GM23338 (cell line): ENCODE results near the gene ARL5A. TPM values are rescaled to one million over a fixed set of nuclear protein-coding genes. Genes with fewer than 3 reads are reported as not detected.

Source experiments
- ATAC-seq: fragments of 200-7000 bp; cut with Tn5 transposase; 3 replicates; pipeline ENCODE4 v1.9.1; 2020
- DNase-seq: peaks from one replicate; pipeline ENCODE4 v3.0.0-alpha.2; 2015; ENCODE audit warnings: low spot score
- H2AFZ ChIP-seq: fragments of 200-600 bp; sonication (generic); 2 replicates; pipeline ENCODE4 v1.8.0; 2016; ENCODE audit warnings: antibody characterized with exemption, mild to moderate bottlenecking, moderate library complexity
- H3F3A ChIP-seq: fragments of 200-600 bp; sonication (generic); replicated peaks from 2 replicates; pipeline ENCODE4 v1.8.0; 2017; ENCODE audit warnings: antibody characterized with exemption, mixed run types, low read depth
- H3K27ac ChIP-seq: fragments of 200-600 bp; sonication (generic); 2 replicates; pipeline ENCODE4 v1.6.1; 2016; ENCODE audit warnings: low read depth
- H3K27me3 ChIP-seq: fragments of 200-600 bp; sonication (generic); 2 replicates; pipeline ENCODE4 v1.8.0; 2016; ENCODE audit warnings: mild to moderate bottlenecking, mixed run types, moderate library complexity; ENCODE audit not compliant: insufficient read depth
- H3K36me3 ChIP-seq: fragments of 200-600 bp; sonication (generic); 2 replicates; pipeline ENCODE4 v1.8.0; 2016; ENCODE audit warnings: mild to moderate bottlenecking; ENCODE audit not compliant: insufficient read depth
- H3K4me1 ChIP-seq: fragments of 200-600 bp; sonication (generic); 2 replicates; pipeline ENCODE4 v1.8.0; 2016; ENCODE audit warnings: mild to moderate bottlenecking, moderate library complexity; ENCODE audit not compliant: insufficient read depth
- H3K4me2 ChIP-seq: fragments of 200-600 bp; sonication (generic); 2 replicates; pipeline ENCODE4 v1.7.1; 2017; ENCODE audit warnings: mixed run types
- H3K4me3 ChIP-seq: fragments of 200-600 bp; sonication (generic); 2 replicates; pipeline ENCODE4 v1.6.1; 2016; ENCODE audit warnings: mixed run types
- H3K79me2 ChIP-seq: fragments of 200-600 bp; sonication (generic); replicated peaks from 2 replicates; pipeline ENCODE4 v1.8.0; 2017; ENCODE audit warnings: mild to moderate bottlenecking; ENCODE audit not compliant: insufficient read depth
- H3K9me2 ChIP-seq: fragments of 200-600 bp; sonication (generic); 2 replicates; pipeline ENCODE4 v1.8.0; 2017; ENCODE audit not compliant: insufficient read depth
- H4K20me1 ChIP-seq: fragments of 200-600 bp; sonication (generic); replicated peaks from 2 replicates; pipeline ENCODE4 v1.8.0; 2017; ENCODE audit warnings: mild to moderate bottlenecking; ENCODE audit not compliant: insufficient read depth
- H3K27ac Mint-ChIP-seq: 2 replicates; pipeline ENCODE4 v1.8.0; 2020; ENCODE audit warnings: inconsistent platforms, mild to moderate bottlenecking, moderate library complexity, mixed read lengths
- H3K27me3 Mint-ChIP-seq: 3 replicates; pipeline ENCODE4 v1.8.0; 2022; ENCODE audit warnings: low read depth, mild to moderate bottlenecking, moderate library complexity, mixed read lengths, inconsistent platforms; ENCODE audit not compliant: insufficient read depth, poor library complexity
- H3K36me3 Mint-ChIP-seq: 3 replicates; pipeline ENCODE4 v1.8.0; 2021; ENCODE audit warnings: low read depth, mild to moderate bottlenecking, inconsistent platforms, moderate library complexity, mixed read lengths
- H3K4me1 Mint-ChIP-seq: 3 replicates; pipeline ENCODE4 v1.8.0; 2020; ENCODE audit warnings: mild to moderate bottlenecking, inconsistent platforms, mixed read lengths
- H3K4me3 Mint-ChIP-seq: 3 replicates; pipeline ENCODE4 v1.8.0; 2021; ENCODE audit warnings: moderate library complexity, mild to moderate bottlenecking, inconsistent platforms, mixed read lengths
- H3K9me3 Mint-ChIP-seq: 3 replicates; pipeline ENCODE4 v1.8.0; 2020; ENCODE audit warnings: moderate library complexity, mild to moderate bottlenecking, inconsistent platforms, mixed read lengths
- CREB1 ChIP-seq: fragments of 250-450 bp; sonication (Bioruptor Pico); IDR thresholded peaks from 2 replicates; pipeline ENCODE4 v1.5.0; 2020; ENCODE audit warnings: low read depth, mild to moderate bottlenecking, moderate library complexity
- EZH2 ChIP-seq: fragments of 200-600 bp; sonication (generic); IDR thresholded peaks from one replicate; pipeline ENCODE4 v1.8.0; 2017; ENCODE audit warnings: antibody characterized with exemption, mild to moderate bottlenecking, low read depth; ENCODE audit not compliant: unreplicated experiment
- EZH2phosphoT487 ChIP-seq: fragments of 200-600 bp; sonication (generic); IDR thresholded peaks from one replicate; pipeline ENCODE4 v1.8.1; 2018; ENCODE audit warnings: antibody characterized with exemption; ENCODE audit not compliant: unreplicated experiment
- JUNB ChIP-seq: IDR thresholded peaks from one replicate; pipeline ENCODE4 v1.6.1; 2016; ENCODE audit warnings: antibody characterized with exemption; ENCODE audit not compliant: unreplicated experiment
- NANOG ChIP-seq: IDR thresholded peaks from 2 replicates; pipeline ENCODE4 v1.6.1; 2016; ENCODE audit warnings: antibody characterized with exemption, borderline replicate concordance
- POLR2AphosphoS5 ChIP-seq: IDR thresholded peaks from 2 replicates; pipeline ENCODE4 v1.6.1; 2016; ENCODE audit warnings: antibody characterized with exemption, low read depth
- REST ChIP-seq: IDR thresholded peaks from one replicate; pipeline ENCODE4 v1.6.1; 2018; ENCODE audit warnings: antibody characterized with exemption; ENCODE audit not compliant: unreplicated experiment
- STAT1 ChIP-seq: IDR thresholded peaks from one replicate; pipeline ENCODE4 v1.6.1; 2016; ENCODE audit warnings: antibody characterized with exemption; ENCODE audit not compliant: unreplicated experiment
- ZNF114 ChIP-seq: fragments of 250-450 bp; sonication (Bioruptor Pico); IDR thresholded peaks from 2 replicates; pipeline ENCODE4 v1.5.0; 2020; ENCODE audit warnings: mild to moderate bottlenecking, moderate library complexity
- ZNF331 ChIP-seq: fragments of 250-450 bp; sonication (Bioruptor Pico); IDR thresholded peaks from 2 replicates; pipeline ENCODE4 v1.5.0; 2020; ENCODE audit warnings: low read depth, mild to moderate bottlenecking, moderate library complexity
- polyA plus RNA-seq: library from polyadenylated mRNA; unstranded; fragments of >200 nt; fragmentation: Nextera tagmentation; extraction: Ambion mirVana; gene quantifications from 2 replicates; pipeline ENCODE4 v1.2.1, GENCODE V29; 2016
- total RNA-seq: library from RNA; depleted of rRNA; stranded (reverse); fragments of >200 nt; shearing (Covaris generic); gene quantifications from 2 replicates; pipeline ENCODE4 v1.2.3, GENCODE V29; 2014
- TF ChIP-seq, protein P1 (sequence below): IDR thresholded peaks from 2 replicates; pipeline ENCODE4 v1.6.1; 2016; ENCODE audit warnings: antibody characterized with exemption
- TF ChIP-seq, protein P2 (sequence below): fragments of 250-450 bp; sonication (Bioruptor Pico); IDR thresholded peaks from 2 replicates; pipeline ENCODE4 v1.5.0; 2020; ENCODE audit warnings: mild to moderate bottlenecking, moderate library complexity
- TF ChIP-seq, protein P3 (sequence below), 2 experiments: fragments of 200-600 bp in 1 of 2; sonication (generic) in 1 of 2; conservative IDR thresholded peaks; 2 replicates each; pipeline versions ENCODE4 v1.5.1 to v1.6.1; 2016 to 2017; ENCODE audit warnings: antibody characterized with exemption in 2 of 2, low read depth in 2 of 2, mild to moderate bottlenecking in 2 of 2, moderate library complexity in 1 of 2

The ARL5A gene
- total and polyA plus RNA-seq, 2 experiments from 2014 or later, result 26.8 to 104 TPM

DNA sequence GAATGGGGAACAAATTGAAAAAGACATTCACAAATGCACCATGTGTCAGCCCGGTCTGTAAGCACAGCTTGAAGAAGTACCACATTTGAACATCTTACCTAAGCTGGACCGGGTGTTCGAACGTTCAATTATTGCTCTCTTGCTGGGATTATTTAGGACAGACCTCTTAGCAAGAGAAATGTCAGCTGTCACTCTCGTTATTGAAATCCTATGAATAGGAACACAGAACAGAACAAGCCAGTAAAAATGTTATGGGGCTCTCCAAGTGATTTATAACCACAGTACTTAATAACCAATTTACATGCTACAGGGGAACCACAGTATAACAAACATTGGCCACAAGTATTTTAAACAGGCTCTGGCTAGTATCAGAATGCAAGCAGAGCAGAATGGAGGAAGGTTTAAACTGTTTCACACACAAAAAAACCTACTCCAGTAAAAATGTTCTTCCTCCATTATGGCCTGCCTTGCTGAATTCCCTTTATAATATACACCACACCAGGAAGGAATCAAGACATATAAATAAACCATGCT lies 32.5 kb upstream of the ARL5A start:
- H4K20me1 ChIP-seq, result no peaks in the 10 kb centered on the region
- H3F3A ChIP-seq, result no peaks in the 10 kb centered on the region
- Mint-ChIP-seq H3K4me1 (no peaks in the 10 kb centered on the region; the same call in 2 of the 3 replicates), H3K9me3 (no peaks in the 10 kb centered on the region), H3K36me3 (no peaks in the 10 kb centered on the region), H3K4me3 (no peak overlapping the region), H3K27ac (no peak overlapping the region), H3K27me3 (no peaks in the 10 kb centered on the region)
- no peak overlapping the region for H3K27ac ChIP-seq
- no peak overlapping the region for H2AFZ ChIP-seq
- H3K4me1 ChIP-seq, result no peaks in the 10 kb centered on the region
- H3K27me3 ChIP-seq, result no peaks in the 10 kb centered on the region
- no peaks in the 10 kb centered on the region for H3K9me2 ChIP-seq
- DNase-seq, result no peak
- no peak for ATAC-seq
- no peak overlapping the region for H3K4me2 ChIP-seq
- H3K36me3 ChIP-seq, result no peaks in the 10 kb centered on the region
- H3K79me2 ChIP-seq, result no peaks in the 10 kb centered on the region
- H3K4me3 ChIP-seq, result no peak overlapping the region
- TF ChIP-seq ZNF114 (no peak), CREB1 (CRISPR knock-in tag) (no peak), ZNF331 (no peak), JUNB (no peak), REST (no peak), STAT1 (no peak), NANOG (no peak), EZH2phosphoT487 (no peak), EZH2 (no peak), POLR2AphosphoS5 (no peak)
- TF ChIP-seq, protein P1, sequence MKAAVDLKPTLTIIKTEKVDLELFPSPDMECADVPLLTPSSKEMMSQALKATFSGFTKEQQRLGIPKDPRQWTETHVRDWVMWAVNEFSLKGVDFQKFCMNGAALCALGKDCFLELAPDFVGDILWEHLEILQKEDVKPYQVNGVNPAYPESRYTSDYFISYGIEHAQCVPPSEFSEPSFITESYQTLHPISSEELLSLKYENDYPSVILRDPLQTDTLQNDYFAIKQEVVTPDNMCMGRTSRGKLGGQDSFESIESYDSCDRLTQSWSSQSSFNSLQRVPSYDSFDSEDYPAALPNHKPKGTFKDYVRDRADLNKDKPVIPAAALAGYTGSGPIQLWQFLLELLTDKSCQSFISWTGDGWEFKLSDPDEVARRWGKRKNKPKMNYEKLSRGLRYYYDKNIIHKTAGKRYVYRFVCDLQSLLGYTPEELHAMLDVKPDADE, result no peak
- TF ChIP-seq, protein P2, sequence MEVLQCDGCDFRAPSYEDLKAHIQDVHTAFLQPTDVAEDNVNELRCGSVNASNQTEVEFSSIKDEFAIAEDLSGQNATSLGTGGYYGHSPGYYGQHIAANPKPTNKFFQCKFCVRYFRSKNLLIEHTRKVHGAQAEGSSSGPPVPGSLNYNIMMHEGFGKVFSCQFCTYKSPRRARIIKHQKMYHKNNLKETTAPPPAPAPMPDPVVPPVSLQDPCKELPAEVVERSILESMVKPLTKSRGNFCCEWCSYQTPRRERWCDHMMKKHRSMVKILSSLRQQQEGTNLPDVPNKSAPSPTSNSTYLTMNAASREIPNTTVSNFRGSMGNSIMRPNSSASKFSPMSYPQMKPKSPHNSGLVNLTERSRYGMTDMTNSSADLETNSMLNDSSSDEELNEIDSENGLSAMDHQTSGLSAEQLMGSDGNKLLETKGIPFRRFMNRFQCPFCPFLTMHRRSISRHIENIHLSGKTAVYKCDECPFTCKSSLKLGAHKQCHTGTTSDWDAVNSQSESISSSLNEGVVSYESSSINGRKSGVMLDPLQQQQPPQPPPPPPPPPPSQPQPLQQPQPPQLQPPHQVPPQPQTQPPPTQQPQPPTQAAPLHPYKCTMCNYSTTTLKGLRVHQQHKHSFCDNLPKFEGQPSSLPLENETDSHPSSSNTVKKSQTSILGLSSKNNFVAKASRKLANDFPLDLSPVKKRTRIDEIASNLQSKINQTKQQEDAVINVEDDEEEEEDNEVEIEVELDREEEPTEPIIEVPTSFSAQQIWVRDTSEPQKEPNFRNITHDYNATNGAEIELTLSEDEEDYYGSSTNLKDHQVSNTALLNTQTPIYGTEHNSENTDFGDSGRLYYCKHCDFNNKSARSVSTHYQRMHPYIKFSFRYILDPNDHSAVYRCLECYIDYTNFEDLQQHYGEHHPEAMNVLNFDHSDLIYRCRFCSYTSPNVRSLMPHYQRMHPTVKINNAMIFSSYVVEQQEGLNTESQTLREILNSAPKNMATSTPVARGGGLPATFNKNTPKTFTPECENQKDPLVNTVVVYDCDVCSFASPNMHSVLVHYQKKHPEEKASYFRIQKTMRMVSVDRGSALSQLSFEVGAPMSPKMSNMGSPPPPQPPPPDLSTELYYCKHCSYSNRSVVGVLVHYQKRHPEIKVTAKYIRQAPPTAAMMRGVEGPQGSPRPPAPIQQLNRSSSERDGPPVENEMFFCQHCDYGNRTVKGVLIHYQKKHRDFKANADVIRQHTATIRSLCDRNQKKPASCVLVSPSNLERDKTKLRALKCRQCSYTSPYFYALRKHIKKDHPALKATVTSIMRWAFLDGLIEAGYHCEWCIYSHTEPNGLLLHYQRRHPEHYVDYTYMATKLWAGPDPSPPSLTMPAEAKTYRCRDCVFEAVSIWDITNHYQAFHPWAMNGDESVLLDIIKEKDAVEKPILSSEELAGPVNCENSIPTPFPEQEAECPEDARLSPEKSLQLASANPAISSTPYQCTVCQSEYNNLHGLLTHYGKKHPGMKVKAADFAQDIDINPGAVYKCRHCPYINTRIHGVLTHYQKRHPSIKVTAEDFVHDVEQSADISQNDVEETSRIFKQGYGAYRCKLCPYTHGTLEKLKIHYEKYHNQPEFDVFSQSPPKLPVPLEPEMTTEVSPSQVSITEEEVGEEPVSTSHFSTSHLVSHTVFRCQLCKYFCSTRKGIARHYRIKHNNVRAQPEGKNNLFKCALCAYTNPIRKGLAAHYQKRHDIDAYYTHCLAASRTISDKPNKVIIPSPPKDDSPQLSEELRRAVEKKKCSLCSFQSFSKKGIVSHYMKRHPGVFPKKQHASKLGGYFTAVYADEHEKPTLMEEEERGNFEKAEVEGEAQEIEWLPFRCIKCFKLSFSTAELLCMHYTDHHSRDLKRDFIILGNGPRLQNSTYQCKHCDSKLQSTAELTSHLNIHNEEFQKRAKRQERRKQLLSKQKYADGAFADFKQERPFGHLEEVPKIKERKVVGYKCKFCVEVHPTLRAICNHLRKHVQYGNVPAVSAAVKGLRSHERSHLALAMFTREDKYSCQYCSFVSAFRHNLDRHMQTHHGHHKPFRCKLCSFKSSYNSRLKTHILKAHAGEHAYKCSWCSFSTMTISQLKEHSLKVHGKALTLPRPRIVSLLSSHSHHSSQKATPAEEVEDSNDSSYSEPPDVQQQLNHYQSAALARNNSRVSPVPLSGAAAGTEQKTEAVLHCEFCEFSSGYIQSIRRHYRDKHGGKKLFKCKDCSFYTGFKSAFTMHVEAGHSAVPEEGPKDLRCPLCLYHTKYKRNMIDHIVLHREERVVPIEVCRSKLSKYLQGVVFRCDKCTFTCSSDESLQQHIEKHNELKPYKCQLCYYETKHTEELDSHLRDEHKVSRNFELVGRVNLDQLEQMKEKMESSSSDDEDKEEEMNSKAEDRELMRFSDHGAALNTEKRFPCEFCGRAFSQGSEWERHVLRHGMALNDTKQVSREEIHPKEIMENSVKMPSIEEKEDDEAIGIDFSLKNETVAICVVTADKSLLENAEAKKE (CRISPR knock-in tag), result no peak
- TF ChIP-seq, protein P3, sequence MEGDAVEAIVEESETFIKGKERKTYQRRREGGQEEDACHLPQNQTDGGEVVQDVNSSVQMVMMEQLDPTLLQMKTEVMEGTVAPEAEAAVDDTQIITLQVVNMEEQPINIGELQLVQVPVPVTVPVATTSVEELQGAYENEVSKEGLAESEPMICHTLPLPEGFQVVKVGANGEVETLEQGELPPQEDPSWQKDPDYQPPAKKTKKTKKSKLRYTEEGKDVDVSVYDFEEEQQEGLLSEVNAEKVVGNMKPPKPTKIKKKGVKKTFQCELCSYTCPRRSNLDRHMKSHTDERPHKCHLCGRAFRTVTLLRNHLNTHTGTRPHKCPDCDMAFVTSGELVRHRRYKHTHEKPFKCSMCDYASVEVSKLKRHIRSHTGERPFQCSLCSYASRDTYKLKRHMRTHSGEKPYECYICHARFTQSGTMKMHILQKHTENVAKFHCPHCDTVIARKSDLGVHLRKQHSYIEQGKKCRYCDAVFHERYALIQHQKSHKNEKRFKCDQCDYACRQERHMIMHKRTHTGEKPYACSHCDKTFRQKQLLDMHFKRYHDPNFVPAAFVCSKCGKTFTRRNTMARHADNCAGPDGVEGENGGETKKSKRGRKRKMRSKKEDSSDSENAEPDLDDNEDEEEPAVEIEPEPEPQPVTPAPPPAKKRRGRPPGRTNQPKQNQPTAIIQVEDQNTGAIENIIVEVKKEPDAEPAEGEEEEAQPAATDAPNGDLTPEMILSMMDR (conservative IDR thresholded peaks at IDR 0.05; ENCODE audit: low read depth in 2 of 2), result no peak
